Measurements from ENCODE around the gene CPA5. TPM values are rescaled to one million over a fixed set of nuclear protein-coding genes. Genes with fewer than 3 reads are reported as not detected.
"Not testable (repeated sequence)": the region's sequence is repeated elsewhere in the genome, so short reads cannot be mapped to it uniquely, and the experiment has no call there.

CPA5 gene
- 0.57 TPM for total RNA-seq

GRCh38 chr7:130344271-130344866 is at the start of gene CPA5:
TSS of gene CPA5 (plus strand) at chr7:130344816. CDS start at chr7:130346486, 1,670 bp downstream.
- no peak for DNase-seq (ENCODE audit: low spot score)

- no peak for DNase-seq (ENCODE audit: low spot score)
Measured at GRCh38 chr7:130296221-130296951, 48.2 kb upstream of the CPA5 start.

- DNase-seq (ENCODE audit: low spot score): no peak
Measured at GRCh38 chr7:130297628-130298543, 46.7 kb upstream of the CPA5 start.

GRCh38 chr7:130298544-130299326 is 45.9 kb upstream of the CPA5 start:
- DNase-seq (ENCODE audit: low spot score): no peak

- no peak for DNase-seq (ENCODE audit: low spot score)
Measured at GRCh38 chr7:130299866-130300265, 44.8 kb upstream of the CPA5 start.

GRCh38 chr7:130301501-130302020 is 43.1 kb upstream of the CPA5 start:
- DNase-seq (ENCODE audit: low spot score): no peak

- no peak for DNase-seq (ENCODE audit: low spot score)
Measured at GRCh38 chr7:130302649-130303048, 42.0 kb upstream of the CPA5 start.

- DNase-seq (ENCODE audit: low spot score): no peak
Measured at GRCh38 chr7:130303127-130303526, 41.5 kb upstream of the CPA5 start.

GRCh38 chr7:130303551-130303950 is 41.1 kb upstream of the CPA5 start:
- no peak for DNase-seq (ENCODE audit: low spot score)

- no peak for DNase-seq (ENCODE audit: low spot score)
Measured at GRCh38 chr7:130303982-130304381, 40.6 kb upstream of the CPA5 start.

- DNase-seq (ENCODE audit: low spot score): no peak
Measured at GRCh38 chr7:130304878-130305277, 39.7 kb upstream of the CPA5 start.

GRCh38 chr7:130305433-130306042 is 39.1 kb upstream of the CPA5 start:
- no peak for DNase-seq (ENCODE audit: low spot score)

GRCh38 chr7:130309986-130310385 is 34.6 kb upstream of the CPA5 start:
- no peak for DNase-seq (ENCODE audit: low spot score)

- DNase-seq (ENCODE audit: low spot score): no peak
Measured at GRCh38 chr7:130314305-130314704, 30.3 kb upstream of the CPA5 start.

- DNase-seq (ENCODE audit: low spot score): no peak
Measured at GRCh38 chr7:130319541-130319940, 25.1 kb upstream of the CPA5 start.

- not testable (repeated sequence) for DNase-seq (ENCODE audit: low spot score)
Measured at GRCh38 chr7:130321542-130322229, 22.9 kb upstream of the CPA5 start.

- DNase-seq (ENCODE audit: low spot score): no peak
Measured at GRCh38 chr7:130322615-130323014, 22.0 kb upstream of the CPA5 start.

GRCh38 chr7:130324306-130324943 is 20.2 kb upstream of the CPA5 start:
- DNase-seq (ENCODE audit: low spot score): no peak

- no peak for DNase-seq (ENCODE audit: low spot score)
Measured at GRCh38 chr7:130329681-130330080, 14.9 kb upstream of the CPA5 start.
